ENCODE results near the gene GRM8.
"Not testable (repeated sequence)": the region's sequence is repeated elsewhere in the genome, so short reads cannot be mapped to it uniquely, and the experiment has no call there.

GRCh38 chr7:126831241-126831640 is 421.5 kb downstream of the GRM8 start:
- TF ChIP-seq CTCF (conservative IDR thresholded peaks at IDR 0.05; ENCODE audit: low read depth, low read length); EZH2 (IDR thresholded peaks at IDR 0.05; ENCODE audit: borderline replicate concordance, low read depth, low read length, poor library complexity, severe bottlenecking): not testable (repeated sequence)
